HG02571 (cell line): Measurements from ENCODE around the gene PCDHGA1.
"Not testable (repeated sequence)": the region's sequence is repeated elsewhere in the genome, so short reads cannot be mapped to it uniquely, and the experiment has no call there.

Source experiments
- ATAC-seq: cut with Tn5 transposase; IDR thresholded peaks from one replicate; pipeline ENCODE4 v1.9.1; 2021; ENCODE audit warnings: mild to moderate bottlenecking, moderate library complexity; ENCODE audit not compliant: unreplicated experiment

The PCDHGA1 gene

DNA sequence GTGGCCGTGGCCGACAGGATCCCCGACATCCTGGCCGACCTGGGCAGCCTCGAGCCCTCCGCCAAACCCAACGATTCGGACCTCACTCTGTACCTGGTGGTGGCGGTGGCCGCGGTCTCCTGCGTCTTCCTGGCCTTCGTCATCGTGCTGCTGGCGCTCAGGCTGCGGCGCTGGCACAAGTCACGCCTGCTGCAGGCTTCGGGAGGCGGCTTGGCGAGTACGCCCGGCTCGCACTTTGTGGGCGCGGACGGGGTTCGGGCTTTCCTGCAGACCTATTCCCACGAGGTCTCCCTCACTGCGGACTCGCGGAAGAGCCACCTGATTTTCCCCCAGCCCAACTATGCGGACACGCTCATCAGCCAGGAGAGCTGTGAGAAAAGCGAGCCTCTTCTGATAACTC lies 15.7 kb downstream of the PCDHGA1 start:
- not testable (repeated sequence) for ATAC-seq

DNA sequence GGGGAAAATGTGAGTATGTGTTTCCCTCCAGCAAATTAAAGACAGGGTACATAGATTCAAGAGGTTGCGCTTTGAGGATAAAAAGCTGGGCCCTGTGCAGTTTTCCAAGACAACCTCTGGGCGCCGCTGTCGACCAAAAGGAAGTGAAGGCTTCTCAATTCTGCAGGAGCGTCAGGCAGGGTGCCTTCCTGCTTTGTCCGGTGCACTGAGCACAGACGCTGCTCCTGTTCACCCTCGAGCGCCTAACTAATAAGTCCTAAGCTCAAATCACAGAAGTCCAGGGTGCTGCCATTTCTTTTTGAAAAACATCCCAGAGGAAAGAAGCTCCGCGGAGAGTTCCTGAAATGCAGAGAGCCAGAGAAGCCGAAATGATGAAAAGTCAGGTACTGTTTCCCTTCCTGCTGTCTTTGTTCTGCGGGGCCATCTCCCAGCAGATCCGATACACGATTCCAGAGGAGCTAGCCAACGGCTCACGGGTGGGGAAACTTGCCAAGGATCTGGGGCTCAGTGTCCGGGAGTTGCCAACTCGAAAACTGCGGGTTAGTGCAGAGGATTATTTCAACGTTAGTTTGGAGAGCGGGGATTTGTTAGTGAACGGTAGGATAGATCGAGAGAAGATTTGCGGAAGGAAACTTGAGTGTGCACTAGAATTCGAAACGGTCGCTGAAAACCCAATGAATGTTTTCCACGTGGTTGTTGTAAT lies 19.8 kb downstream of the PCDHGA1 start, which contains the start of gene PCDHGB1:
PCDHGB1 (plus strand) TSS at position 183 of the 703 bp plus-strand sequence; CDS start at position 345, 162 bp downstream.
- no peak for ATAC-seq

GRCh38 chr5:141351591-141351990 lies 21.3 kb downstream of the PCDHGA1 start:
- no peak for ATAC-seq

- no peak for ATAC-seq
These were observed 24.7 kb downstream of the PCDHGA1 start, which contains the start of gene PCDHGA4 for GRCh38 chr5:141354900-141355469. TSS of gene PCDHGA4 (plus strand) at chr5:141355021. CDS start at chr5:141355108, 87 bp downstream.

GRCh38 chr5:141355641-141356040 lies 25.3 kb downstream of the PCDHGA1 start:
- no peak for ATAC-seq

DNA sequence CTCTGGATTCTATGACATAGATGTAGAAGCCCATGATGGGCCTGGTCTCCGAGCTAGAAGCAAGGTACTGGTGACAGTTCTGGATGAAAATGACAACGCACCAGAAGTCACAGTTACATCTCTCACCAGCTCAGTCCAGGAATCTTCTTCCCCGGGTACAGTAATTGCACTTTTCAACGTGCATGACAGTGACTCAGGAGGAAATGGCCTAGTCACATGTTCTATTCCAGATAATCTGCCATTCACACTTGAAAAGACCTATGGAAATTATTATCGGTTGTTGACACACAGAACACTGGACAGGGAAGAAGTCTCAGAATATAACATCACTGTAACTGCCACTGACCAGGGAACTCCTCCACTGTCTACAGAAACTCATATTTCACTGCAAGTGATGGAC lies 25.8 kb downstream of the PCDHGA1 start:
- no peak for ATAC-seq

DNA sequence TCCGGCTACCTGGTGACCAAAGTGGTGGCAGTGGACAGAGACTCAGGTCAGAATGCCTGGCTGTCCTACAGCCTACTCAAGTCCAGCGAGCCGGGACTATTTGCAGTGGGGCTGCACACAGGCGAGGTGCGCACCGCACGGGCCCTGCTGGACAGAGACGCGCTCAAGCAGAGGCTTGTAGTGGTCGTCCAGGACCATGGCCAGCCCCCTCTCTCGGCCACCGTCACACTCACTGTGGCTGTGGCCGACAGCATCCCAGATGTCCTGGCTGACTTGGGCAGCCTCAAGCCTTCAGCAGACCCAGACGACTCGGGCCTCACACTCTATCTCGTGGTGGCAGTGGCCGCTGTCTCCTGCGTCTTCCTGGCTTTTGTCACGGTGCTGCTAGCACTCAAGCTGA lies 26.6 kb downstream of the PCDHGA1 start:
- no peak for ATAC-seq

DNA sequence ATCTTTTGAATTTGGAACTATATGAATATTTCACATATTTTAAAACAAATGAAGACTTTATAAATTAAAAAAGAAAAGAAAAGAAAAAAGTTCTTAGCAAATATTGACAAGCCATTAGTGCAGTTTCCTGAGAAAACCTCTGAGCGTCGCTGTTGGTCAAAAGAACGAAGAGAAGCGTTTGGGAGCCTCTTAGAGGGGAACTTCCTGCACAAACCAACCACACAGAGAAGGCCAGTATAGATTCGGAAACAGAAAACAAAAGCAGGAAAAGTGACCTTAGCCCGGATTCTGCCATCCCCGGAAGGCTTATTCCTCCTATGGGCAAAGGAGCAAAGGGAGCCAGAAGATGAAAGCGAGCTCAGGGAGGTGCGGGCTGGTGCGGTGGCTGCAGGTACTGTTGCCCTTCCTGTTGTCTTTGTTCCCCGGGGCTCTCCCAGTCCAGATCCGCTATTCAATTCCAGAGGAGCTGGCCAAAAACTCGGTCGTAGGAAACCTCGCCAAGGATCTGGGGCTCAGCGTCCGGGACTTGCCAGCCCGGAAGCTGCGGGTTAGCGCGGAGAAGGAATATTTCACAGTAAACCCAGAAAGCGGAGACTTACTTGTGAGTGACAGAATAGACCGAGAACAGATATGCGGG lies 29.6 kb downstream of the PCDHGA1 start, which contains the start of gene PCDHGB2:
PCDHGB2 (plus strand) TSS at position 205 of the 637 bp plus-strand sequence; CDS start at position 347, 142 bp downstream.
- no peak for ATAC-seq

DNA sequence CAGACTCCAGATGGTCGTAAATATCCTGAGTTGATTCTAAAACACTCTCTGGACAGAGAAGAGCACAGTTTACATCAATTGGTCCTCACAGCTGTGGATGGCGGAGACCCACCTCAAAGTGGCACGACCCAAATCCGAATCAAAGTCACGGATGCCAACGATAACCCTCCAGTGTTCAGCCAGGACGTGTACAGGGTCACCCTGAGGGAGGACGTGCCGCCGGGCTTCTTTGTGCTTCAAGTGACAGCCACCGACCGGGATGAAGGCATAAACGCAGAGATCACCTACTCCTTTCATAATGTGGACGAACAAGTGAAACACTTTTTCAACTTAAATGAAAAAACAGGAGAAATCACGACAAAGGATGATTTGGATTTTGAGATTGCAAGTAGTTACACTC lies 30.4 kb downstream of the PCDHGA1 start:
- no peak for ATAC-seq

- no peak for ATAC-seq
These were observed 32.4 kb downstream of the PCDHGA1 start for GRCh38 chr5:141362719-141363118.

DNA sequence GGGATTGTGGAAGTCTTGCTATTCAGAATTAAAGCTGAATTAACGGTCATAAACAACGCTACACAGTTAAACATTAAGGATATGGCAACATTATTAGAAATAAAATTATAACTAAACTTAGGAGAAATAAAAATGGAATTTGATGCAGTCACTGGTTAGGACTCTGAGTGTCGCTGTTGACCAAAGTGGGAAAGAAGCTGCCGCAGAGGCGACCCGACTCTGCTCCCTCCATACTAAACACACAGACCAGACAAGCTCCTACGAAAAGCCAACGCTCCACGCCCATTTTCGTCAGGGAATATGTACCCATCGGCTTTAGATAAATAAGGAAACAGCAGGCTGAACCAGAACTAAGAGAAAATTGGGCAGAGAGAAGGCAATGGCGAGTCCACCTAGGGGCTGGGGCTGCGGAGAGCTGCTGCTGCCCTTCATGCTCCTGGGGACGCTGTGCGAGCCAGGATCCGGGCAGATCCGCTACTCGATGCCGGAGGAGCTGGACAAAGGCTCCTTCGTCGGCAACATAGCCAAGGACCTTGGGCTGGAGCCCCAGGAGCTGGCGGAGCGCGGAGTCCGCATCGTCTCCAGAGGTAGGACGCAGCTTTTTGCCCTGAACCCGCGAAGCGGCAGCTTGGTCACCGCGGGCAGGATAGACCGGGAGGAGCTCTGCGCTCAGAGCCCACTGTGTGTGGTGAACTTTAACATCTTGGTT lies 33.8 kb downstream of the PCDHGA1 start, which contains the start of gene PCDHGA5:
PCDHGA5 (plus strand) TSS at position 211 of the 709 bp plus-strand sequence; CDS start at position 380, 169 bp downstream.
- ATAC-seq: no peak

- no peak for ATAC-seq
These were observed 35.9 kb downstream of the PCDHGA1 start for GRCh38 chr5:141366016-141366896.

- no peak for ATAC-seq
These were observed 39.9 kb downstream of the PCDHGA1 start, which contains the start of gene PCDHGB3 for GRCh38 chr5:141369994-141370848. TSS of gene PCDHGB3 (plus strand) at chr5:141370242. CDS start at chr5:141370395, 153 bp downstream.

DNA sequence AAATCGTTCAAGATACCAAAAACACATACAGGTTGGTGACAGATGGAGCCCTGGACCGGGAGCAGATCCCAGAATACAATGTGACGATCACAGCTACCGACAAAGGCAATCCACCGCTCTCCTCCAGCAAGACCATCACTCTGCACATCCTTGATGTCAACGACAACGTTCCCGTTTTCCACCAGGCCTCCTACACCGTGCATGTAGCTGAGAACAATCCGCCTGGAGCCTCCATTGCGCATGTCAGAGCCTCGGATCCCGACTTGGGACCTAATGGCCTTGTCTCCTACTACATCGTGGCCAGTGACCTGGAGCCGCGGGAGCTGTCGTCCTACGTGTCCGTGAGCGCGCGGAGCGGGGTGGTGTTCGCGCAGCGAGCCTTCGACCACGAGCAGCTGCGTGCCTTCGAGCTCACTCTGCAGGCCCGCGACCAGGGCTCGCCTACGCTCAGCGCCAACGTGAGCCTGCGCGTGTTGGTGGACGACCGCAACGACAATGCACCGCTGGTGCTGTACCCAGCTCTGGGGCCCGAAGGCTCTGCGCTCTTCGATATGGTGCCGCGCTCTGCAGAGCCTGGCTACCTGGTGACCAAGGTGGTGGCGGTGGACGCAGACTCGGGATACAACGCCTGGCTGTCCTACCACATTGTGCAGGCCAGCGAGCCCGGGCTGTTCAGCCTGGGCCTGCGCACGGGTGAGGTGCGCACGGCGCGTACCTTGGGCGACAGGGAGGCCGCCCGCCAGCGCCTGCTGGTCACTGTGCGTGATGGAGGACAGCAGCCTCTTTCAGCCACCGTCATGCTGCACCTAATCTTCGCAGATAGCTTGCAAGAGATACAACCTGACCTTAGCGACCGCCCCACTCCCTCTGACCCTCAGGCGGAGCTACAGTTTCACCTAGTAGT lies 41.5 kb downstream of the PCDHGA1 start:
- ATAC-seq: no peak

DNA sequence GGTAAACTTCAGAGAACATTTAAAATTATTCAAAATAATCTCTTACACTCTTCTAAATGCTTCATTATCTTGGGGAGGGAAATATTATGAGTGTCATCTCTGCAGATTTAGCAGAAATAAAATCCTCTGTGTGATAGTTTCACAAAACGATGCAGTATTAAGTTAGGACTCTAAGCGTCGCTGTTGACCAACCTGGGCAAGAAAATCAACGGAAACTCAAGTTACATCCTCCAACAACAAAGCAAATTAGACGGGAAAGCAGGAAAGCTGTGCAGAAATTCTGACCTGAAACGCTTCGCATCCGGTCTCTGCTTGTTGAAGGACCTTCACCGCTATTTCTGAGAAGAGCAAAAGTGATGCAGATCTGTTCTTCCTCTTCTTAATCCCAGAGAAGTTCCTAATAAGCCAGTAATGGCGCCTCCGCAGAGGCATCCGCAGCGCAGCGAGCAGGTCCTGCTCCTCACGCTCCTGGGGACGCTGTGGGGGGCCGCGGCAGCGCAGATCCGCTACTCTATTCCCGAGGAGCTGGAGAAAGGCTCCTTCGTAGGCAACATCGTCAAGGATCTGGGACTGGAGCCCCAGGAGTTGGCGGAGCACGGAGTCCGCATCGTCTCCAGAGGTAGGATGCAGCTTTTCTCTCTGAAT lies 43.5 kb downstream of the PCDHGA1 start, which contains the start of gene PCDHGA6:
PCDHGA6 (plus strand) TSS at position 219 of the 645 bp plus-strand sequence; CDS start at position 412, 193 bp downstream.
- ATAC-seq: no peak

DNA sequence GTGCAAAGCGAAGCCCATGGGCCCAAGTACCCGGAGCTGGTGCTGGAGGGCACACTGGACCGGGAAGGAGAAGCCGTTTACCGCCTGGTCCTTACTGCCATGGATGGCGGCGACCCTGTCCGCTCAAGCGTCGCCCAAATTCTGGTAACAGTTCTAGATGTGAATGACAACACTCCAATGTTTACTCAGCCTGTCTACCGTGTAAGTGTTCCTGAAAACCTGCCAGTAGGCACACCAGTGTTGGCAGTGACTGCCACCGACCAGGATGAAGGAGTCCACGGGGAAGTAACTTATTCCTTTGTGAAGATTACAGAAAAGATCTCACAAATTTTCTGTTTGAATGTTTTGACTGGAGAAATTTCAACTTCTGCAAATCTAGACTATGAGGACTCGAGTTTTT lies 44.3 kb downstream of the PCDHGA1 start:
- no peak for ATAC-seq

GRCh38 chr5:141375444-141376155 lies 45.3 kb downstream of the PCDHGA1 start:
- ATAC-seq: not testable (repeated sequence)
